Lung (tissue), 12 donors: ENCODE data around the gene NPAS3. TPM values are rescaled to one million over a fixed set of nuclear protein-coding genes. Genes with fewer than 3 reads are reported as not detected.

Experiments
- ATAC-seq: fragments of 200-7000 bp; cut with Tn5 transposase; one replicate; pipeline ENCODE4 v1.9.1; 2020; ENCODE audit warnings: moderate number of reproducible peaks; ENCODE audit not compliant: insufficient read depth, low FRiP score
- DNase-seq, 3 donors: peaks; one replicate each; pipeline ENCODE4 v3.0.0-alpha.2; 2013 to 2017
- H3K27ac ChIP-seq, 2 donors: one replicate each; pipeline ENCODE4 v1.5.1; 2013; ENCODE audit warnings: mild to moderate bottlenecking in 2 of 2, moderate library complexity in 2 of 2, control low read depth in 1 of 2, inconsistent platforms in 1 of 2, low read depth in 1 of 2, low read length in 1 of 2
- H3K27me3 ChIP-seq, 3 donors: one replicate each; pipeline ENCODE4 v1.5.1; 2013; ENCODE audit warnings: low read length in 2 of 3; ENCODE audit not compliant: control insufficient read depth in 3 of 3, insufficient read depth in 3 of 3
- H3K36me3 ChIP-seq, 4 donors: one replicate each; pipeline ENCODE4 v1.5.1; 2013; ENCODE audit warnings: low read length in 4 of 4, mild to moderate bottlenecking in 1 of 4, moderate library complexity in 1 of 4; ENCODE audit not compliant: control insufficient read depth in 4 of 4, insufficient read depth in 4 of 4
- H3K4me1 ChIP-seq, 5 donors: one replicate each; pipeline ENCODE4 v1.5.1; 2013; ENCODE audit warnings: low read length in 5 of 5, mild to moderate bottlenecking in 2 of 5, moderate library complexity in 1 of 5; ENCODE audit not compliant: control insufficient read depth in 5 of 5, insufficient read depth in 5 of 5
- H3K4me3 ChIP-seq: one replicate; pipeline ENCODE4 v1.5.1; 2013; ENCODE audit warnings: mild to moderate bottlenecking, control low read depth, moderate library complexity
- H3K9ac ChIP-seq, 2 donors: one replicate each; pipeline ENCODE4 v1.5.1; 2013; ENCODE audit warnings: low read length in 2 of 2, control low read depth in 1 of 2; ENCODE audit not compliant: insufficient read depth in 1 of 2
- H3K9me3 ChIP-seq, 4 donors: one replicate each; pipeline ENCODE4 v1.5.1; 2013; ENCODE audit warnings: low read length in 3 of 4, mild to moderate bottlenecking in 1 of 4, moderate library complexity in 1 of 4; ENCODE audit not compliant: control insufficient read depth in 4 of 4, insufficient read depth in 3 of 4
- WGBS, 2 donors: extraction: QIAGEN DNeasy Blood & Tissue Kit; methylation state at CpG; one replicate each; pipeline ENCODE4 v1.1.7; 2013; 5-methylcytosine and 5-hydroxymethylcytosine counted together
- polyA plus RNA-seq, 2 donors: library from polyadenylated mRNA; stranded (reverse); fragments of 200-250 nt; gene quantifications; one replicate each; pipeline ENCODE4 v1.2.1, GENCODE V29; 2013
- total RNA-seq, 2 donors: library from RNA; depleted of rRNA in 1 of 2; stranded (reverse); fragments of >200 nt in 1 of 2; gene quantifications; one replicate each; pipeline ENCODE4 v1.2.1, GENCODE V29; 2014 to 2021
- TF ChIP-seq, protein P1 (sequence below): IDR thresholded peaks from 2 replicates; pipeline ENCODE4 v1.5.1; 2012; ENCODE audit warnings: mild to moderate bottlenecking; ENCODE audit errors: control extremely low read depth, extremely low read depth
- donor health status: control.
- donor health status: control.
- donor health status: Bipolar disorder and iron deficiency.
- donor health status: healthy.
- donor health status: DM: yes; HTN: yes; CAD: no.

The NPAS3 gene
- total and polyA plus RNA-seq, 4 donors, result 0.13 to 0.48 (median 0.33) TPM

DNA sequence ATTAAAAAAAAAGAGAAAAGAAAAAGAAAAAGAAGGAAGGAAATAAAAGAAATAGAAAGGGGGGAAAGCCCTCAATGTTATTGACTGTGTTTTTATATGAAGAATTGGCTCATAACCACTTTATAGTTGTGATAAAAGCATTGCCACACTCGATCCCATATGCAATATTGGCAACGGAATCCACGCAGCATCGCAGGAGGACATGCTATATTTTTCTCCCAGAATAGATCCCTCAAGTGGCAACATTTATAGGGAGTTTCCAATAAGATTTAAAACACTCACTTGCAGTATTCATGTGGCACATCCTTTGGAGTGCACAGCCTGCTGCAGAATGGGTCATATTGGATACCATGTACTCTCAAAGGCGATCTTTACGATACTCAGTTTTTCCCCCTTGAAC, 788.9 kb downstream of the NPAS3 start:
- WGBS, 2 donors, result 73 to 78% methylated on average over 6 of the region's 6 CpGs
- Histone ChIP-seq H3K36me3 (no peaks in the 10 kb centered on the region), H3K27ac (no peak overlapping the region), H3K4me3 (no peak overlapping the region), H3K27me3 (peaks cover 0 to 3% (median 0%) of the 10 kb centered on the region in 3 donors), H3K9ac (no peak overlapping the region), H3K9me3 (no peaks in the 10 kb centered on the region), H3K4me1 (peaks cover 0 to 6% (median 0%) of the 10 kb centered on the region in 5 donors)
- no peak for DNase-seq
- no peak for ATAC-seq
- TF ChIP-seq, protein P1, sequence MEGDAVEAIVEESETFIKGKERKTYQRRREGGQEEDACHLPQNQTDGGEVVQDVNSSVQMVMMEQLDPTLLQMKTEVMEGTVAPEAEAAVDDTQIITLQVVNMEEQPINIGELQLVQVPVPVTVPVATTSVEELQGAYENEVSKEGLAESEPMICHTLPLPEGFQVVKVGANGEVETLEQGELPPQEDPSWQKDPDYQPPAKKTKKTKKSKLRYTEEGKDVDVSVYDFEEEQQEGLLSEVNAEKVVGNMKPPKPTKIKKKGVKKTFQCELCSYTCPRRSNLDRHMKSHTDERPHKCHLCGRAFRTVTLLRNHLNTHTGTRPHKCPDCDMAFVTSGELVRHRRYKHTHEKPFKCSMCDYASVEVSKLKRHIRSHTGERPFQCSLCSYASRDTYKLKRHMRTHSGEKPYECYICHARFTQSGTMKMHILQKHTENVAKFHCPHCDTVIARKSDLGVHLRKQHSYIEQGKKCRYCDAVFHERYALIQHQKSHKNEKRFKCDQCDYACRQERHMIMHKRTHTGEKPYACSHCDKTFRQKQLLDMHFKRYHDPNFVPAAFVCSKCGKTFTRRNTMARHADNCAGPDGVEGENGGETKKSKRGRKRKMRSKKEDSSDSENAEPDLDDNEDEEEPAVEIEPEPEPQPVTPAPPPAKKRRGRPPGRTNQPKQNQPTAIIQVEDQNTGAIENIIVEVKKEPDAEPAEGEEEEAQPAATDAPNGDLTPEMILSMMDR, result no peak

DNA sequence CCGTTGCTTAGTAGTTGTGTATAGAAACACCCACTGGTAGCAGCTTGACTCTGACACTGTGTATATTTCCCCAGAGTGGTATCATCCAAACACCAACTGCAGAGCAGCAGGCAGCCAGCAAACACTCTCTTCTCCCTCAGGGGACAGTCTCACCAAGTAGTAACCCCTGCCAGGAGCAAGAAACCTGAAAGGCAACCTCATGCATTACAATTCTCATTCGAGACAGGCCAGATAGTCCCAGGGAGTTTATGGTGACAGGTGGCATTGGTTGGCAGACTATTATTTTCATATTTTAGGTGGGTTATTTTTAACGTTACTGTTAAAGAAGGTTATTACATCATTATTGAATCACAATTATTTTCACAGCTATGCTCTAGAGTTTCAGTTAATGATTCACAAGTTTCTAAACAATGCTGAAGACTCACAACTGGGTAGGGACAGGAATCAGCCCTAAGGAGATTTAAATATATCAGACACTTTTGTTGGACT, 789.4 kb downstream of the NPAS3 start:
- no peak for ATAC-seq
- DNase-seq, result peak in 1 of 3 donors; percentile 21
- Histone ChIP-seq H3K4me1 (peaks cover 0 to 6% (median 0%) of the 10 kb centered on the region in 5 donors), H3K4me3 (no peak overlapping the region), H3K27ac (no peak overlapping the region), H3K27me3 (peaks cover 0 to 3% (median 0%) of the 10 kb centered on the region in 3 donors), H3K36me3 (no peaks in the 10 kb centered on the region), H3K9ac (no peak overlapping the region), H3K9me3 (no peaks in the 10 kb centered on the region)
- TF ChIP-seq, protein P1, result no peak
- 69 to 80% methylated on average over 3 of the region's 3 CpGs for WGBS, 2 donors

DNA sequence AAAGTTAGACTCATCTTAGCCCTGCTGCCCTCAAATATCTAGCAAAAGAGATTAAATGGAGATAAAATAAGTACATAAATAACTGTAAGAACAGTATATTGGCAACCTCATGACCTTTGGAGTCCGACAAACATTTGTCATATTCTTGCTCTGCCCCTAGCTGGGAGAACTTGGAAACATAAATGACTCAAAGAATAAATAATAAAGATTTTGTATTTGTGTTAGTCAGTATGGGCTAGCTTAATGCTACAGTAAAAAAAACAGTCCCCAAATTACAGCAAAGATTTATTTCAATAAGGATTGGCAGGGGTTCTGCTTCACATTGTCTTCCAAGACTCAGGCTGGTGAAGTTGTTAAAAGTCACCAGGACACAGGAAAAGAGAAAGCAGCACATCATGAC, 791.5 kb downstream of the NPAS3 start:
- Histone ChIP-seq H3K9ac (no peak overlapping the region), H3K9me3 (no peaks in the 10 kb centered on the region), H3K27ac (no peak overlapping the region), H3K4me1 (peaks cover 0 to 6% (median 0%) of the 10 kb centered on the region in 5 donors), H3K4me3 (no peak overlapping the region), H3K27me3 (no peaks in the 10 kb centered on the region), H3K36me3 (no peaks in the 10 kb centered on the region)
- TF ChIP-seq, protein P1, result no peak
- DNase-seq (no peak), ATAC-seq (no peak)
- 95 to 96% methylated on average over 1 of the region's 1 CpG for WGBS, 2 donors

DNA sequence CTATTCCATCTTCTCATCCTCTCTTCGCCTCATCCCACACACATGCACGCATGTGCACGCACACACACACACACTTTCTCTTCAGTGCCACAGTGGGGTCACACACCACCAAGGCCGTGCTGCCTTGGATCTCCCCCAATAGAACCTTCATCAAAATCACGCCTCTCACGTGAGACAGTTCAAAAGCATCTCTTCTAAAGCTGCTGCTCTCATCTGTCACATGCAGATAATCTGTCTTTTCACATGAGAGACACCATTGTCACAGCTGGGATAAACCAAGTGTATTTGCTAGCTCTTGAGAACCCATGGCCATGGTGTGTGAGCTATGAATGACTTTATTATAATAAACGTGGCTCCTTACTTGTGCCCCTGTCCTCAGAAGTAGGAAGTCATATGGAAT, 793.5 kb downstream of the NPAS3 start:
- TF ChIP-seq, protein P1, result no peak
- ATAC-seq (no peak), DNase-seq (peak in 2 of 3 donors; percentile 18 to 31)
- Histone ChIP-seq H3K4me1 (peaks cover 0 to 6% (median 0%) of the 10 kb centered on the region in 5 donors), H3K9ac (no peak overlapping the region), H3K9me3 (no peaks in the 10 kb centered on the region), H3K27ac (no peak overlapping the region), H3K27me3 (no peaks in the 10 kb centered on the region), H3K4me3 (no peak overlapping the region), H3K36me3 (no peaks in the 10 kb centered on the region)
- 71 to 84% methylated on average over 7 of the region's 7 CpGs for WGBS, 2 donors
